A673 (cell line): ENCODE data around the gene ACSL3. TPM values are rescaled to one million over a fixed set of nuclear protein-coding genes. Genes with fewer than 3 reads are reported as not detected.

Source experiments
- BruUV-seq: library from RNA; stranded (reverse); fragments of 400-500 nt; replicated peaks from 2 replicates; lab custom pipeline; 2021; lab: Mats Ljungman, UMichigan
- CTCF ChIA-PET: fragments of 300-600 bp; sonication (Branson Sonifier 250); formaldehyde crosslinking; loops from one replicate; lab custom pipeline; 2022; ENCODE audit warnings: antibody characterized with exemption; lab: Charles Lee
- POLR2A ChIA-PET: fragments of 300-600 bp; sonication (Branson Sonifier 250); formaldehyde crosslinking; loops from one replicate; lab custom pipeline; 2022; ENCODE audit warnings: antibody characterized with exemption; ENCODE audit not compliant: low non-redundant PET; lab: Charles Lee
- DNase-seq: peaks from one replicate; pipeline ENCODE4 v3.0.0-alpha.2; 2015; ENCODE audit warnings: low spot score
- H3K27ac ChIP-seq: fragments of 200-600 bp; sonication (generic); 2 replicates; pipeline ENCODE4 v1.5.1; 2016; ENCODE audit warnings: mixed run types, low read depth, mild to moderate bottlenecking, mixed read lengths, antibody characterized with exemption, low read length; ENCODE audit not compliant: poor library complexity, severe bottlenecking
- H3K27me3 ChIP-seq: fragments of 200-600 bp; sonication (generic); replicated peaks from 2 replicates; pipeline ENCODE4 v1.6.1; 2017; ENCODE audit warnings: mixed run types, low read depth, mild to moderate bottlenecking, mixed read lengths, antibody characterized with exemption, low read length; ENCODE audit not compliant: insufficient read depth, poor library complexity
- H3K36me3 ChIP-seq: fragments of 200-600 bp; sonication (generic); 2 replicates; pipeline ENCODE4 v1.6.1; 2016; ENCODE audit warnings: mixed run types, mild to moderate bottlenecking, mixed read lengths, antibody characterized with exemption, low read length; ENCODE audit not compliant: insufficient read depth, poor library complexity, severe bottlenecking
- H3K4me1 ChIP-seq: fragments of 200-600 bp; sonication (generic); 2 replicates; pipeline ENCODE4 v1.6.1; 2017; ENCODE audit warnings: mixed run types, mild to moderate bottlenecking, mixed read lengths, antibody characterized with exemption, low read length; ENCODE audit not compliant: insufficient read depth, poor library complexity, severe bottlenecking
- H3K4me3 ChIP-seq: fragments of 200-600 bp; sonication (generic); 2 replicates; pipeline ENCODE4 v1.5.1; 2016; ENCODE audit warnings: low read depth, mixed run types, mild to moderate bottlenecking, mixed read lengths, low read length; ENCODE audit not compliant: poor library complexity, severe bottlenecking
- H3K9me3 ChIP-seq: fragments of 200-600 bp; sonication (generic); 2 replicates; pipeline ENCODE4 v1.6.1; 2016; ENCODE audit warnings: mixed run types, low read depth, mild to moderate bottlenecking, mixed read lengths, antibody characterized with exemption, low read length; ENCODE audit not compliant: poor library complexity, severe bottlenecking
- EZH2 ChIP-seq: fragments of 200-600 bp; sonication (generic); IDR thresholded peaks from 2 replicates; pipeline ENCODE4 v1.6.1; 2017; ENCODE audit warnings: borderline replicate concordance, low read depth, mild to moderate bottlenecking, mixed read lengths, antibody characterized with exemption, low read length; ENCODE audit not compliant: poor library complexity, severe bottlenecking
- intact Hi-C: fragments of 100-400 bp; cut with micrococcal nuclease; formaldehyde crosslinking; loops from one replicate; pipeline ENCODE4 v1.10.0; 2022; ENCODE audit not compliant: unreplicated experiment
- total RNA-seq: library from RNA; stranded (reverse); gene quantifications from 2 replicates; pipeline ENCODE4 v1.2.3, GENCODE V29; 2021
- TF ChIP-seq, protein P1 (sequence below): fragments of 300-800, 200-600 bp; sonication (generic); conservative IDR thresholded peaks from 2 replicates; pipeline ENCODE4 v1.5.1; 2017; ENCODE audit warnings: low read depth, mild to moderate bottlenecking, antibody characterized with exemption, low read length, moderate library complexity, mixed read lengths

The ACSL3 gene
- total RNA-seq, 1 experiment from 2014 or later = 163 TPM

DNA sequence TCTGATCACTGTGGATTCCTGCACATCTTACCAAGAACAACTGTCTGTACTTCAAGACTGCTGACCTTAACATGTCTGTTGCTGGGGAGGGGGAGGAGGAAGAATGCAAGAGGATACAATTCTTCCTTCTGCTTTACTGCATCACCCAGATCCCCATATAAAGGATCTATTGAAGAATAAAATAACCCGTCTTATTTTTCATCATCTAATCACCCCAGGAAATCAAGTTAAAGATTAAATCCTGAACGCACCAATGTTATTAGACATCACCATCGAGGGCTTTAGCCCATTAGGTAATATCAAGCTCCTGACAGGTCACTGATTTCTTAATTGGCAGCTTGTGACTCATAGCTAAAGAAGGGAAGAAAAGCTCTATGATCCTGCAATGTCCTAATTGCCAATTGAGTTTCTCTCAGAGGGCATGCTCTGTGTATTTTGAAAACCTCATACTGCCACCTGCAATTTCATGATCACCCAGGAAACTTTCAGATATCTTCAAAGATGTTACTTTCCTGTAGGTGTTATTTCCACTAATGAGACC, 115.8 kb downstream of the ACSL3 start:
- Histone ChIP-seq H3K9me3 (no peaks in the 10 kb centered on the region), H3K4me1 (peaks cover 29% of the 10 kb centered on the region), H3K27me3 (no peaks in the 10 kb centered on the region), H3K36me3 (no peaks in the 10 kb centered on the region), H3K27ac (no peak overlapping the region), H3K4me3 (no peak overlapping the region)
- intact Hi-C loops = loop anchor here (10.0 kb wide), 1 partner anchor 638 kb away; no protein-coding TSS in a partner anchor
- TF ChIP-seq, protein P1, sequence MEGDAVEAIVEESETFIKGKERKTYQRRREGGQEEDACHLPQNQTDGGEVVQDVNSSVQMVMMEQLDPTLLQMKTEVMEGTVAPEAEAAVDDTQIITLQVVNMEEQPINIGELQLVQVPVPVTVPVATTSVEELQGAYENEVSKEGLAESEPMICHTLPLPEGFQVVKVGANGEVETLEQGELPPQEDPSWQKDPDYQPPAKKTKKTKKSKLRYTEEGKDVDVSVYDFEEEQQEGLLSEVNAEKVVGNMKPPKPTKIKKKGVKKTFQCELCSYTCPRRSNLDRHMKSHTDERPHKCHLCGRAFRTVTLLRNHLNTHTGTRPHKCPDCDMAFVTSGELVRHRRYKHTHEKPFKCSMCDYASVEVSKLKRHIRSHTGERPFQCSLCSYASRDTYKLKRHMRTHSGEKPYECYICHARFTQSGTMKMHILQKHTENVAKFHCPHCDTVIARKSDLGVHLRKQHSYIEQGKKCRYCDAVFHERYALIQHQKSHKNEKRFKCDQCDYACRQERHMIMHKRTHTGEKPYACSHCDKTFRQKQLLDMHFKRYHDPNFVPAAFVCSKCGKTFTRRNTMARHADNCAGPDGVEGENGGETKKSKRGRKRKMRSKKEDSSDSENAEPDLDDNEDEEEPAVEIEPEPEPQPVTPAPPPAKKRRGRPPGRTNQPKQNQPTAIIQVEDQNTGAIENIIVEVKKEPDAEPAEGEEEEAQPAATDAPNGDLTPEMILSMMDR = no peak
- no peak for TF ChIP-seq EZH2
- DNase-seq = peak; percentile 34
- POLR2A ChIA-PET = interaction anchor here (0.6 kb wide), 2 partner anchors 10 to 75 kb away, joined by 5 to 15 read pairs; no protein-coding TSS in a partner anchor
- CTCF ChIA-PET = no interaction called here
- no TSS peak for BruUV-seq

DNA sequence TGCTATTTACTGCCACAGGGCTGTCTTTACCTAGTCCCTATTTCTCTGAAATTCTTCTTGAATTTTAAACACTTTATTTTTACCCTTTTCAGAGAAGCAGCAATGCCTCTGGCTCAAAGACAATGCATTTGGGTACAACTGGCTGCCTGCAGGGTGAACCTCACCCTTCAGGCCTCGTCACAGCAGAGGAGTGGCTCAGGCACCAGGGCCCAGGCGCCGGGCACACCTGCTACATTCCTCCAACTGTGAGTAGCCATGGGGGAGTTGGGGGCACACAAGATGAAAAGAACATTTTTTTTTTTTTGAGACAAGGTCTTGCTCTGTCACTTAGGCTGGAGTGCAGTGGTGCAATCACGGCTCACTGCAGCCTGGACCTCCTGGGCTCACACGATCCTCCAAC, 116.3 kb downstream of the ACSL3 start:
- H3K27me3 ChIP-seq = no peaks in the 10 kb centered on the region
- POLR2A ChIA-PET = interaction anchor here (0.6 kb wide), 1 partner anchor 75 kb away, joined by 15 read pairs; no protein-coding TSS in a partner anchor
- no peak overlapping the region for H3K27ac ChIP-seq
- DNase-seq = no peak
- no peaks in the 10 kb centered on the region for H3K9me3 ChIP-seq
- BruUV-seq = no TSS peak
- no peak for TF ChIP-seq EZH2
- TF ChIP-seq, protein P1 = no peak
- H3K4me1 ChIP-seq = peaks cover 31% of the 10 kb centered on the region
- no peak overlapping the region for H3K4me3 ChIP-seq
- intact Hi-C loops = loop anchor here (10.0 kb wide), 1 partner anchor 638 kb away; no protein-coding TSS in a partner anchor
- CTCF ChIA-PET = no interaction called here
- no peaks in the 10 kb centered on the region for H3K36me3 ChIP-seq

DNA sequence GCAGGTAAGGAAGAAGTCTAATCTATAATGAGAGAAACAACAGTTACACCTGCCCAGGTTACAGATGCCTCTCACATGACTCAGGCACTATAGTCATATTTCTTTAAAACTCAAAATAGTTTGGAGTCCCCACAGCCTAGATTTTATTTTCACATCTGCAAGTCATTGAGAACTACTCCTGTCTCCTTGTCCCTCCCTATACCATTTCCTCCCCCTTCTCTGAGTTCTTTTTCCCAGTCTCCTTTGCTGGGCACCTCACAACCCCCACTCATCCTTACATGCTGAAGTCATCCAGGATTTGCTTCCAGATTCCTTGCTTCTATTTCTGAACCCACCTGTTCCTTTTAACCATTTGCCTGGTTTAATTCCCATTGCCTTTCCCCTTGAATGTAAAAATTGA, 118.0 kb downstream of the ACSL3 start:
- intact Hi-C loops = loop anchor here (10.0 kb wide), 1 partner anchor 636 kb away; no protein-coding TSS in a partner anchor
- Histone ChIP-seq H3K4me3 (no peak overlapping the region), H3K27ac (no peak overlapping the region), H3K4me1 (peaks cover 29% of the 10 kb centered on the region), H3K36me3 (no peaks in the 10 kb centered on the region), H3K9me3 (no peaks in the 10 kb centered on the region), H3K27me3 (no peaks in the 10 kb centered on the region)
- no TSS peak for BruUV-seq
- no peak for DNase-seq
- ChIA-PET POLR2A (no interaction called here), CTCF (no interaction called here)
- TF ChIP-seq EZH2 = no peak
- TF ChIP-seq, protein P1 = no peak
